A549 (cell line): ENCODE data around the gene DDX1. TPM values are rescaled to one million over a fixed set of nuclear protein-coding genes. Genes with fewer than 3 reads are reported as not detected.

Experiments
- ATAC-seq, 2 experiments: fragments of 200-7000 bp in 1 of 2; fragments of >200 bp in 1 of 2; cut with Nextera tagmentation in 1 of 2; cut with Tn5 transposase in 1 of 2; 3 replicates each; pipeline versions ENCODE4 v1.8.0 to v1.9.1; 2018 to 2020; ENCODE audit warnings: mild to moderate bottlenecking in 1 of 2, moderate library complexity in 1 of 2
- CTCF ChIA-PET: fragments of 300-600 bp; sonication (Branson Sonifier 250); formaldehyde crosslinking; extraction: SDS; loops from one replicate; lab custom pipeline; 2021; ENCODE audit warnings: antibody characterized with exemption, inconsistent platforms; lab: Yijun Ruan, JAX
- POLR2A ChIA-PET: fragments of 350-600 bp; formaldehyde crosslinking; extraction: SDS; loops from one replicate; lab custom pipeline; 2021; ENCODE audit warnings: antibody characterized with exemption, inconsistent platforms; lab: Yijun Ruan, JAX
- DNase-seq, 2 experiments: peaks; one replicate each; pipeline versions ENCODE4 v3.0.0 to v3.0.0-alpha.2; 2011 to 2016; ENCODE audit warnings: low read depth in 1 of 2, low spot score in 1 of 2
- FAIRE-seq: peaks from 2 replicates; lab custom pipeline; 2011; peaks lifted over from hg19 to GRCh38; lab: Jason Lieb, UNC
- H3K27ac ChIP-seq, 2 experiments: fragments of >200 bp; sonication (Bioruptor Twin); formaldehyde crosslinking; 3 replicates each; pipeline ENCODE4 v1.5.1; 2016 to 2017
- H3K4me1 ChIP-seq: fragments of >200 bp; sonication (Bioruptor Twin); formaldehyde crosslinking; 3 replicates; pipeline ENCODE4 v1.6.1; 2016
- H3K4me2 ChIP-seq: fragments of >200 bp; sonication (Bioruptor Twin); formaldehyde crosslinking; 3 replicates; pipeline ENCODE4 v1.6.1; 2016
- H3K4me3 ChIP-seq: fragments of >200 bp; sonication (Bioruptor Twin); formaldehyde crosslinking; 3 replicates; pipeline ENCODE4 v1.5.1; 2016
- H3K9me3 ChIP-seq: fragments of >200 bp; sonication (Bioruptor Twin); formaldehyde crosslinking; 3 replicates; pipeline ENCODE4 v1.6.1; 2016
- CHD2 ChIP-seq: fragments of 150-350 bp; IDR thresholded peaks from 2 replicates; pipeline ENCODE4 v1.6.1; 2014; ENCODE audit warnings: low read length; ENCODE audit not compliant: partially characterized antibody
- CHD4 ChIP-seq: fragments of 200-600 bp; sonication (generic); IDR thresholded peaks from 2 replicates; pipeline ENCODE4 v1.6.1; 2016; ENCODE audit warnings: antibody characterized with exemption, mild to moderate bottlenecking, borderline replicate concordance
- EHMT2 ChIP-seq: fragments of 200-600 bp; sonication (generic); IDR thresholded peaks from 2 replicates; pipeline ENCODE4 v1.6.1; 2016; ENCODE audit warnings: antibody characterized with exemption, low read depth, mild to moderate bottlenecking, moderate library complexity
- FOSL2 ChIP-seq, 2 experiments: fragments of 450-650 bp in 1 of 2; fragments of >200 bp in 1 of 2; sonication (Bioruptor Twin) in 1 of 2; formaldehyde crosslinking; IDR thresholded peaks; 2 replicates each; pipeline versions ENCODE4 v1.5.0 to v1.6.1; 2016 to 2020; ENCODE audit warnings: mild to moderate bottlenecking in 1 of 2, moderate library complexity in 1 of 2
- GATA3 ChIP-seq: IDR thresholded peaks from 2 replicates; pipeline ENCODE4 v1.6.1; 2012; ENCODE audit warnings: borderline replicate concordance
- HES2 ChIP-seq: fragments of >200 bp; sonication (Bioruptor Twin); formaldehyde crosslinking; IDR thresholded peaks from 2 replicates; pipeline ENCODE4 v1.6.1; 2016
- HEYL ChIP-seq: fragments of 250-450 bp; sonication (Bioruptor Pico); IDR thresholded peaks from 2 replicates; pipeline ENCODE4 v1.8.0; 2021; ENCODE audit warnings: mild to moderate bottlenecking, moderate library complexity
- NPAS2 ChIP-seq: fragments of 250-450 bp; sonication (Bioruptor Pico); IDR thresholded peaks from 2 replicates; pipeline ENCODE4 v1.8.0; 2022; ENCODE audit warnings: mild to moderate bottlenecking, moderate library complexity, borderline replicate concordance
- NR3C1 ChIP-seq: fragments of >200 bp; sonication (Bioruptor Twin); formaldehyde crosslinking; IDR thresholded peaks from 3 replicates; pipeline ENCODE4 v1.6.1; 2017
- PHF8 ChIP-seq: fragments of 200-600 bp; sonication (generic); IDR thresholded peaks from 2 replicates; pipeline ENCODE4 v1.6.1; 2016; ENCODE audit warnings: low read depth, mild to moderate bottlenecking, antibody characterized with exemption, moderate library complexity, borderline replicate concordance
- RAD21 ChIP-seq, 2 experiments: fragments of >200 bp in 1 of 2; sonication (Bioruptor Twin) in 1 of 2; formaldehyde crosslinking in 1 of 2; IDR thresholded peaks in 1 of 2; conservative IDR thresholded peaks in 1 of 2; 2 replicates in 1 of 2; 3 replicates in 1 of 2; pipeline ENCODE4 v1.6.1; 2012 to 2018; ENCODE audit warnings: inconsistent platforms in 1 of 2
- RCOR1 ChIP-seq: fragments of 150-350 bp; IDR thresholded peaks from 2 replicates; pipeline ENCODE4 v1.6.1; 2014; ENCODE audit warnings: antibody characterized with exemption, low read length, low read depth
- RFX5 ChIP-seq: fragments of 450-650 bp; IDR thresholded peaks from 2 replicates; pipeline ENCODE4 v1.7.1; 2014; ENCODE audit warnings: antibody characterized with exemption, mild to moderate bottlenecking, moderate library complexity
- TFCP2L1 ChIP-seq: fragments of 250-450 bp; sonication (Bioruptor Pico); IDR thresholded peaks from 2 replicates; pipeline ENCODE4 v1.5.0; 2021; ENCODE audit warnings: mild to moderate bottlenecking
- TP53 ChIP-seq: fragments of 250-450 bp; sonication (Bioruptor Pico); IDR thresholded peaks from 2 replicates; pipeline ENCODE4 v1.5.0; 2021; ENCODE audit warnings: mild to moderate bottlenecking, moderate library complexity
- WGBS: methylation state at CpG from one replicate; pipeline ENCODE4 v1.1.6; 2017; ENCODE audit errors: missing lambda C conversion rate; 5-methylcytosine and 5-hydroxymethylcytosine counted together
- polyA plus RNA-seq, 4 experiments: library from polyadenylated mRNA; depleted of rRNA in 3 of 4; stranded (reverse); fragments of >200 nt; fragmentation: RNase III in 1 of 4; extraction: RNeasy Plus Mini Kit Qiagen cat#74134 plus additional on column Dnase treatment in 1 of 4; gene quantifications; 2 replicates in 3 of 4; 3 replicates in 1 of 4; pipeline ENCODE4 v1.2.3, GENCODE V29; 2011 to 2017
- TF ChIP-seq, protein P1 (sequence below): IDR thresholded peaks from 2 replicates; pipeline ENCODE4 v1.6.1; 2012; ENCODE audit warnings: low read depth, borderline replicate concordance
- TF ChIP-seq, protein P2 (sequence below): fragments of 150-350 bp; IDR thresholded peaks from 2 replicates; pipeline ENCODE4 v1.6.1; 2014; ENCODE audit warnings: low read depth, mild to moderate bottlenecking, low read length
- TF ChIP-seq, protein P3 (sequence below): fragments of 250-450 bp; sonication (Bioruptor Pico); IDR thresholded peaks from 2 replicates; pipeline ENCODE4 v1.5.0; 2020; ENCODE audit warnings: low read depth, mild to moderate bottlenecking, moderate library complexity

The DDX1 gene
- polyA plus RNA-seq, 2 of the 4 experiments (the other 2 are of a cell fraction): 157 to 214 TPM

DNA sequence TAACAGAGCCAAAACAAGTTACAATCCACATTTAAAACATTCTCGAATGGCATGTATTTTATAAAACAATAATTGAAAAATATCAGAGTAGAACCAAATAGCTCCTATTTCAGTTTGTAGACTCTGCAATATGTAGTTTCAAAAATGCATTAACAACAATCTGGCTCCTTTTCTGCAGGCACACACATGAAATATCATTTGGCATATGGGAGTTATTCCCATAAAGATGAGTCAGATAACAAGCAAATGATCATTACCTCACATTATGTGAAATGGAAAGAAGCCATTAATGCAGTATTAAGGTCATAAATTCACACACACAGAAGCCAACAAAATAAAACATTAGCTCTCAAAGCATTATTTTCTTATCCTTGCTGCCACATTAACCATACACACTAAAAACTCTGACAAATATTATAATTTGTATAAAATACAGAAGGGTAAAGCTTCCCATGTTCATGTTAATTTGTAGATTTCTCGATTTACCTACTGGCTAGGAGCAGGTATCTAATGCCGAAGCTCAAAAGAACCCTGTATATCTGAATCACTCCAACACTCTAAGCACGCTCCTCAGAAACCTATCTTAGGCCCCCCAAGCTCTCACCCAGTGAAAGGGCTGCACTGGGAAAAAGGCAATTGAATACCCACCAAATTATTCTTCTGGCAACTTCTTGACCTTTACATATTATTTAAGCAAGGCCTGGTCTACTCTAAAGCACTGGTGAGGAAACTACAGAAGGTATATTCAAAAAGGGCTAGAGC lies 44.4 kb upstream of the DDX1 start (continued):
- TF ChIP-seq TP53 (CRISPR knock-in tag): no peak
- no peak for TF ChIP-seq NPAS2 (CRISPR knock-in tag)
- TF ChIP-seq HES2: no peak

- DNase-seq (no peak), FAIRE-seq (no peak), ATAC-seq (no peak)
- H3K4me2 ChIP-seq: no peak overlapping the region
- no peaks in the 10 kb centered on the region for H3K4me1 ChIP-seq
- ChIA-PET POLR2A (no interaction called here), CTCF (interaction anchor here (1.1 to 3.9 kb wide), 3 partner anchors 10 to 28 kb away, joined by 5 to 28 read pairs (median 5); partner anchors contain the start of gene NBAS)
- TF ChIP-seq NR3C1 (no peak), FOSL2 (IDR thresholded peaks at IDR 0.05) (no peak), FOSL2 (CRISPR knock-in tag; IDR thresholded peaks at IDR 0.05) (no peak), EHMT2 (no peak)
- WGBS: 80% methylated on average over 2 of the region's 2 CpGs
- no peak overlapping the region for H3K4me3 ChIP-seq
- H3K9me3 ChIP-seq: no peaks in the 10 kb centered on the region
- H3K27ac ChIP-seq: no peak overlapping the region
Measured at GRCh38 chr2:15548974-15549373, 42.7 kb upstream of the DDX1 start.

DNA sequence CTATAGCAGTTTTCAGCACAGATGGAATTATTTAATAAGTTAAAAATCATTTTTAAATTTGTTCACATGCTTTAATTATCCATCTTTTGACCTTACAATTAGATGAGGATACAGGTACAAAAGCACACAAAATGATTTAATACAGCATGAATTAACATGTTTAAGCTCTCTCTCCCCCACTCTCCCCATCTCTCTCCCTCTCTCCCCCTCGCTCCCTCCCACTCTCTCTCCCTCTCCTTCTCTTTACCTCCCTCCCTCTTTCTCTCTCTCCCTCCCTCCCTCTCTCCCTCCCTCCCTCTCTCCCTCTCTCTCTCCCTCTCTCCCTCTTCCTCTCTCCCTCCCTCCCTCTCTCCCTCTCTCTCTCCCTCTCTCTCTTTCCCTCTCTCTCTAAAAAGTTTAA lies 38.1 kb upstream of the DDX1 start:
- no peak for DNase-seq
- WGBS: 63% methylated on average over 1 of the region's 1 CpG
- CTCF ChIA-PET: interaction anchor here (2.4 kb wide), 1 partner anchor 24 kb away, joined by 14 read pairs; no protein-coding TSS in a partner anchor
- no peaks in the 10 kb centered on the region for H3K4me1 ChIP-seq
- no peaks in the 10 kb centered on the region for H3K9me3 ChIP-seq
- ATAC-seq: no peak
- TF ChIP-seq, protein P1, sequence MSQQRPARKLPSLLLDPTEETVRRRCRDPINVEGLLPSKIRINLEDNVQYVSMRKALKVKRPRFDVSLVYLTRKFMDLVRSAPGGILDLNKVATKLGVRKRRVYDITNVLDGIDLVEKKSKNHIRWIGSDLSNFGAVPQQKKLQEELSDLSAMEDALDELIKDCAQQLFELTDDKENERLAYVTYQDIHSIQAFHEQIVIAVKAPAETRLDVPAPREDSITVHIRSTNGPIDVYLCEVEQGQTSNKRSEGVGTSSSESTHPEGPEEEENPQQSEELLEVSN: no peak
- TF ChIP-seq EHMT2: no peak
- TF ChIP-seq RFX5: no peak
- no peak for TF ChIP-seq CHD4
- TF ChIP-seq, protein P2, sequence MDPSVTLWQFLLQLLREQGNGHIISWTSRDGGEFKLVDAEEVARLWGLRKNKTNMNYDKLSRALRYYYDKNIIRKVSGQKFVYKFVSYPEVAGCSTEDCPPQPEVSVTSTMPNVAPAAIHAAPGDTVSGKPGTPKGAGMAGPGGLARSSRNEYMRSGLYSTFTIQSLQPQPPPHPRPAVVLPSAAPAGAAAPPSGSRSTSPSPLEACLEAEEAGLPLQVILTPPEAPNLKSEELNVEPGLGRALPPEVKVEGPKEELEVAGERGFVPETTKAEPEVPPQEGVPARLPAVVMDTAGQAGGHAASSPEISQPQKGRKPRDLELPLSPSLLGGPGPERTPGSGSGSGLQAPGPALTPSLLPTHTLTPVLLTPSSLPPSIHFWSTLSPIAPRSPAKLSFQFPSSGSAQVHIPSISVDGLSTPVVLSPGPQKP: no peak
- TF ChIP-seq CHD2: no peak
- TF ChIP-seq, protein P3, sequence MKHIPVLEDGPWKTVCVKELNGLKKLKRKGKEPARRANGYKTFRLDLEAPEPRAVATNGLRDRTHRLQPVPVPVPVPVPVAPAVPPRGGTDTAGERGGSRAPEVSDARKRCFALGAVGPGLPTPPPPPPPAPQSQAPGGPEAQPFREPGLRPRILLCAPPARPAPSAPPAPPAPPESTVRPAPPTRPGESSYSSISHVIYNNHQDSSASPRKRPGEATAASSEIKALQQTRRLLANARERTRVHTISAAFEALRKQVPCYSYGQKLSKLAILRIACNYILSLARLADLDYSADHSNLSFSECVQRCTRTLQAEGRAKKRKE (CRISPR knock-in tag): no peak
- TF ChIP-seq PHF8: no peak
- no peak for TF ChIP-seq RCOR1
- no peak for TF ChIP-seq GATA3
- TF ChIP-seq TFCP2L1 (CRISPR knock-in tag): no peak
- no peak for TF ChIP-seq RAD21 (conservative IDR thresholded peaks at IDR 0.05 in 1 of 2, IDR thresholded peaks at IDR 0.05 in 1 of 2)
- TF ChIP-seq HEYL (CRISPR knock-in tag): no peak
- H3K4me2 ChIP-seq: no peak overlapping the region
- POLR2A ChIA-PET: no interaction called here
- no peak overlapping the region for H3K4me3 ChIP-seq
- H3K27ac ChIP-seq: no peak overlapping the region
- no peak for FAIRE-seq
